ENCODE data around the gene PPP1R13L. TPM values are rescaled to one million over a fixed set of nuclear protein-coding genes. Genes with fewer than 3 reads are reported as not detected.

The PPP1R13L gene, protein sequence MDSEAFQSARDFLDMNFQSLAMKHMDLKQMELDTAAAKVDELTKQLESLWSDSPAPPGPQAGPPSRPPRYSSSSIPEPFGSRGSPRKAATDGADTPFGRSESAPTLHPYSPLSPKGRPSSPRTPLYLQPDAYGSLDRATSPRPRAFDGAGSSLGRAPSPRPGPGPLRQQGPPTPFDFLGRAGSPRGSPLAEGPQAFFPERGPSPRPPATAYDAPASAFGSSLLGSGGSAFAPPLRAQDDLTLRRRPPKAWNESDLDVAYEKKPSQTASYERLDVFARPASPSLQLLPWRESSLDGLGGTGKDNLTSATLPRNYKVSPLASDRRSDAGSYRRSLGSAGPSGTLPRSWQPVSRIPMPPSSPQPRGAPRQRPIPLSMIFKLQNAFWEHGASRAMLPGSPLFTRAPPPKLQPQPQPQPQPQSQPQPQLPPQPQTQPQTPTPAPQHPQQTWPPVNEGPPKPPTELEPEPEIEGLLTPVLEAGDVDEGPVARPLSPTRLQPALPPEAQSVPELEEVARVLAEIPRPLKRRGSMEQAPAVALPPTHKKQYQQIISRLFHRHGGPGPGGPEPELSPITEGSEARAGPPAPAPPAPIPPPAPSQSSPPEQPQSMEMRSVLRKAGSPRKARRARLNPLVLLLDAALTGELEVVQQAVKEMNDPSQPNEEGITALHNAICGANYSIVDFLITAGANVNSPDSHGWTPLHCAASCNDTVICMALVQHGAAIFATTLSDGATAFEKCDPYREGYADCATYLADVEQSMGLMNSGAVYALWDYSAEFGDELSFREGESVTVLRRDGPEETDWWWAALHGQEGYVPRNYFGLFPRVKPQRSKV
- 3.9 and 36.5 TPM in 2 replicates for total RNA-seq (2014; rRNA removed; shearing (Covaris generic))
- polyA plus RNA-seq (2016; fragmentation: Nextera tagmentation; extraction: Ambion mirVana) = 6.2 and 6.4 TPM in 2 replicates

DNA sequence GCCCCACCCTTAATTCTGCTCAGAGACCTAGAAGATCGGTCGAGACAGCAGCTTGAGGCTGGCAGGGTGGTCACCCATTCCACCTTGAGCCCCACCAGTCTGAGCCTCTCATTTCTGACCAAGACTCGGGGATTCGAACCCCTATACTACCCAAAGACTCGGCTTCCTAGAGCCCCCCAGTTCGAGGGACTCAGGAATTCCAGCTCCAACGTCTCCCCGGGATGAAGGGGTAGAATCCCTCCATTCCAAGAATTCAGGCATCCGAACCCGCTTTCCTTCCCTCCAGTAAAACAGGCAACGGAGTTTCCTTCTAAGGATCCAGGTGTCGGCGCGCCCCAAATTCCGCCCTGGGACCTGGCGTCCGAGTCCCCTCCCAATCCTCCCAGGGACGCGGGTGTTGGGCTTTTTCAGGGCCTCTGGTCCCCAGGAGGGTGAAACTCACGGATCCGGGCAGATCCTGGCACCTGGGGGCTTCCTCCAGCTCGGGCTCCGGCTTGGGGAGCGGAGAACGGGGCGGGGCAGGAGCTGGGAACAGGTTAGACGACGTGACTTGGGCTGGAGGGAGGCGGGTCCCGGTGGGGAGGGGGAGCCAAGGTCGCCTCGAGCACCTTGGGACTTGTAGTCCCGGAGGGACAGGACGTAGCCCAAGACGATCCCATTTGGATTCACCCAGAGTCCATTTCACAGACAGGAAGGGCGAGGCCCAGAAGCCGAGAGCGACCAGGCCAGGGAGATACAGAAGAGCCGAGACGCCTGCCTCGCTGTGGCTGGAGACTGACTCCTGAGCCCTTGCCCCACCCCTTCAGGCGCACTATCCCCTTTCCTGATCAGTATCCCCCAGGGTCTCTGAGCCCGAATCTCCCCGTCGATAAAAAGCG is at the start of gene PPP1R13L:
Gene PPP1R13L, minus strand, starts transcription at position 513 of the 878 bp plus-strand sequence. CDS start 6,751 bp downstream, outside the sequence.
- no peaks in the 10 kb centered on the region for H3K36me3 ChIP-seq (ENCODE audit: low read depth)
- peak within 1 kb of the TSS; percentile 97 for H3K27ac ChIP-seq
- no peaks in the 10 kb centered on the region for H3K9me2 ChIP-seq (ENCODE audit: insufficient read depth)
- peak within 1 kb of the TSS; percentile 83 for H3K4me3 ChIP-seq
- TF ChIP-seq EZH2 (IDR thresholded peaks at IDR 0.05; ENCODE audit: insufficient read depth, poor library complexity, severe bottlenecking) = no peak
- no peak for TF ChIP-seq EZH2phosphoT487 (IDR thresholded peaks at IDR 0.05; ENCODE audit: insufficient read depth, low read depth)
- H3K27me3 ChIP-seq (replicated peaks; ENCODE audit: insufficient read depth) = no peaks in the 10 kb centered on the region
- H4K20me1 ChIP-seq (ENCODE audit: insufficient read depth) = no peaks in the 10 kb centered on the region
- peaks cover 12% of the 10 kb centered on the region; the same call in 1 of the 2 replicates for H3F3A ChIP-seq (ENCODE audit: insufficient read depth)
- H3K9me3 ChIP-seq (ENCODE audit: low read depth) = no peaks in the 10 kb centered on the region
- in situ Hi-C loops (cut with MboI) = no loop called here
- H3K4me2 ChIP-seq (ENCODE audit: unreplicated experiment) = peak within 1 kb of the TSS; percentile 95
- no peak for DNase-seq
- peak within 1 kb of the TSS; percentile 90 for H3K9ac ChIP-seq
- peaks cover 25% of the 10 kb centered on the region; the same call in 1 of the 2 replicates for H3K4me1 ChIP-seq (ENCODE audit: insufficient read depth)
- peaks cover 28% of the 10 kb centered on the region for H3K79me2 ChIP-seq (ENCODE audit: insufficient read depth)
- peak within 1 kb of the TSS; percentile 85 for H2AFZ ChIP-seq
- WGBS, 2 experiments (ENCODE audit: low coverage in 1 of 2, low lambda C conversion rate in 2 of 2, missing lambda C conversion rate in 2 of 2) = 15 to 17% methylated on average over 41 to 46 of the region's 46 CpGs

DNA sequence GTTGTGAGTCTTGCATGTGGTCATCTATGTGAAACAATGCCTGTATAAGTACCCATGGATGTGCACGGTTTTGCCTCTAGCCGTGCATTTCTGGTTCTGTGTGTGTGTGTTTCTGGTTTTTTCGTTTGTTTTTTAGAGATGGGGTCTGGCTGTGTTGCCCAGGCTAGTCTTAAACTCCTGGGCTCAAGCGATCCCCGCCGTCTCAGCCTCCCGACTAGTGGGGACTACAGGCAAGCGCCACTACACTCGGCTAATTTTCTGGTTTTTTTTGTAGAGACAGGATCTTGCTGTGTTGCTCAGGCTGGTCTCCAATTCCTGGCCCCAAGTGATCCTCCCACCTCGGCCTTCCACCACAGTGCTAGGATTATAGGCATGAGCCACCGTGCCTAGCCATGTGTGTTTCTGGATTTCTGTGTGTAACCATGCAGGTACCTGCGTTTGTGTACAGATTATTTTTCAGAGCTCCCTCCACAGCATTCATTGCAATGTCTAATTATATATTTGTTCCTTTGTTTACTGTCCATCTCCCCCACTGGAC is 47.0 kb upstream of the PPP1R13L start:
- in situ Hi-C loops (cut with MboI) = no loop called here
- TF ChIP-seq EZH2phosphoT487 (IDR thresholded peaks at IDR 0.05; ENCODE audit: insufficient read depth, low read depth) (no peak), EZH2 (IDR thresholded peaks at IDR 0.05; ENCODE audit: insufficient read depth, poor library complexity, severe bottlenecking) (no peak)
- Histone ChIP-seq H3K4me1 (ENCODE audit: insufficient read depth) (peaks cover 16% of the 10 kb centered on the region), H4K20me1 (ENCODE audit: insufficient read depth) (no peaks in the 10 kb centered on the region), H3K4me3 (no peak overlapping the region), H3K4me2 (ENCODE audit: unreplicated experiment) (peak overlapping the region; percentile 81), H3F3A (ENCODE audit: insufficient read depth) (peaks cover 25% of the 10 kb centered on the region; the same call in 1 of the 2 replicates), H3K9me2 (ENCODE audit: insufficient read depth) (no peaks in the 10 kb centered on the region), H3K9ac (peak overlapping the region; percentile 99; the same call in 1 of the 2 replicates), H3K79me2 (ENCODE audit: insufficient read depth) (no peaks in the 10 kb centered on the region), H3K27ac (peak overlapping the region; percentile 94), H2AFZ (no peak overlapping the region), H3K36me3 (ENCODE audit: low read depth) (no peaks in the 10 kb centered on the region), H3K27me3 (replicated peaks; ENCODE audit: insufficient read depth) (no peaks in the 10 kb centered on the region), H3K9me3 (ENCODE audit: low read depth) (no peaks in the 10 kb centered on the region)
- DNase-seq = no peak
- WGBS, 2 experiments (ENCODE audit: low coverage in 1 of 2, low lambda C conversion rate in 2 of 2, missing lambda C conversion rate in 2 of 2) = 93 to 97% methylated on average over 12 of the region's 12 CpGs

DNA sequence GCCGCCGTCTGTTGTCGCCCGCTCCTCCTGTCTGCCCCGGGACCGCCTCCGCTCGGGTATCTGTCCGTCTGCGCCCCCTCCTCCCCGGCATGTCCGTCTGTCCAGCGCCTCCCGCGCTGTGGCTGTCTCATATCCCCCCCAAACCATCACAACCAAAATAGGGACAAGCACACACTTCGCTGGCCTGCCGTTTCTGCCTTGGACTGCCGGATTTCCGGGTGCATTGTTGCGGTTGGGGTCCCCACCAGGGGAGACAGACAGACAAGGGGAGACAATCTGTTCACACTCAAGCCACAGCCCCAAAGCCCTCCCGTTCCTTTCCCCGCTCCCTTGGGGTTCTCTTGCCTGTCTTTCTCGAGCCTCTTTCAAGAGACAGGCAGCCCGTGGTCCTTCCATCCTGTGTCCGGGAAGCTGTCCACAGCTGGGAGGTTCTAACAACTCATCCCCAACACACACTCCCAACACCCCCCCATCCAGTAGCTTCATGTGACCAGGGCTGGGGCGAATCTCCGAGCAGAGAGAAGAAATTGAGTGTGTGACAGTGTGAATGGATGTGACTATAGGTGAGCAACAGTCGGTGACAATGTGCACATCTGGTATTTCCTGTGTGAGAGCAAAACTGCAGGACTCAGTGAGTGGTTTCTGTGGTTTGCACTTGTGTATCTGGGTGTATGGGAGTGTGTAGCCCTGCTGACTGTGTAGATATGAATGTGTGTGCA is 46.4 kb upstream of the PPP1R13L start:
- H3F3A ChIP-seq (ENCODE audit: insufficient read depth) = peaks cover 18% of the 10 kb centered on the region; the same call in 1 of the 2 replicates
- H3K9ac ChIP-seq = peak overlapping the region; percentile 99
- no peaks in the 10 kb centered on the region for H3K79me2 ChIP-seq (ENCODE audit: insufficient read depth)
- H3K9me2 ChIP-seq (ENCODE audit: insufficient read depth) = no peaks in the 10 kb centered on the region
- no peaks in the 10 kb centered on the region for H3K36me3 ChIP-seq (ENCODE audit: low read depth)
- peak overlapping the region; percentile 34; the same call in 1 of the 2 replicates for H2AFZ ChIP-seq
- H3K4me3 ChIP-seq = peak overlapping the region; percentile 80
- H3K27me3 ChIP-seq (replicated peaks; ENCODE audit: insufficient read depth) = no peaks in the 10 kb centered on the region
- peaks cover 13% of the 10 kb centered on the region for H3K4me1 ChIP-seq (ENCODE audit: insufficient read depth)
- TF ChIP-seq EZH2phosphoT487 (IDR thresholded peaks at IDR 0.05; ENCODE audit: insufficient read depth, low read depth) (no peak), EZH2 (IDR thresholded peaks at IDR 0.05; ENCODE audit: insufficient read depth, poor library complexity, severe bottlenecking) (no peak)
- H4K20me1 ChIP-seq (ENCODE audit: insufficient read depth) = no peaks in the 10 kb centered on the region
- peak; percentile 89 for DNase-seq
- H3K9me3 ChIP-seq (ENCODE audit: low read depth) = no peaks in the 10 kb centered on the region
- H3K4me2 ChIP-seq (ENCODE audit: unreplicated experiment) = peak overlapping the region; percentile 81
- in situ Hi-C loops (cut with MboI) = no loop called here
- 3 to 5% methylated on average over 19 to 28 of the region's 28 CpGs for WGBS, 2 experiments (ENCODE audit: low coverage in 1 of 2, low lambda C conversion rate in 2 of 2, missing lambda C conversion rate in 2 of 2)
- H3K27ac ChIP-seq = peak overlapping the region; percentile 94

Data from GM23248 (cell line).